CD4-positive, alpha-beta T cell (primary cell): Measurements from ENCODE around the gene DACT3. TPM values are rescaled to one million over a fixed set of nuclear protein-coding genes. Genes with fewer than 3 reads are reported as not detected.
A peak's percentile ranks its signal among the peaks of the same experiment; 100 is the strongest.

Experiments used
- ATAC-seq: fragments of 200-7000 bp; cut with Tn5 transposase; one replicate; pipeline ENCODE4 v1.10.0; 2022; ENCODE audit warnings: mild to moderate bottlenecking; ENCODE audit not compliant: poor library complexity
- CTCF ChIA-PET: fragments of 350-600 bp; sonication (Branson Sonifier 250); formaldehyde crosslinking; loops from one replicate; lab custom pipeline; 2021; ENCODE audit warnings: antibody characterized with exemption, inconsistent platforms; lab: Charles Lee
- POLR2A ChIA-PET: fragments of 350-600 bp; sonication (Branson Sonifier 250); formaldehyde crosslinking; loops from one replicate; lab custom pipeline; 2021; ENCODE audit warnings: antibody characterized with exemption, inconsistent platforms; lab: Charles Lee
- DNase-seq, 14 experiments: peaks; one replicate each; pipeline ENCODE4 v3.0.0-alpha.2; 2013 to 2020; ENCODE audit warnings: mixed read lengths in 2 of 14
- H3K27ac ChIP-seq, 2 donors: one replicate each; pipeline versions ENCODE4 v1.5.1 to v1.7.0; 2013; ENCODE audit warnings: low read length in 2 of 2, low read depth in 1 of 2, mild to moderate bottlenecking in 1 of 2
- H3K27me3 ChIP-seq, 2 experiments: 1 replicate in 1 of 2; 2 replicates in 1 of 2; pipeline versions ENCODE4 v1.6.1 to v1.7.0; 2013; ENCODE audit warnings: low read length in 2 of 2, control low read depth in 1 of 2, mild to moderate bottlenecking in 1 of 2, moderate library complexity in 1 of 2; ENCODE audit not compliant: insufficient read depth in 2 of 2, control insufficient read depth in 1 of 2
- H3K36me3 ChIP-seq: one replicate; pipeline ENCODE4 v1.6.1; 2013; ENCODE audit warnings: low read length, control low read depth; ENCODE audit not compliant: insufficient read depth
- H3K4me1 ChIP-seq: one replicate; pipeline ENCODE4 v1.6.1; 2013; ENCODE audit warnings: low read length, control low read depth; ENCODE audit not compliant: insufficient read depth
- H3K4me3 ChIP-seq: one replicate; pipeline ENCODE4 v1.5.1; 2013; ENCODE audit warnings: mild to moderate bottlenecking, low read length, moderate library complexity
- H3K9me3 ChIP-seq, 2 experiments: 1 replicate in 1 of 2; 2 replicates in 1 of 2; pipeline versions ENCODE4 v1.6.1 to v1.7.0; 2013; ENCODE audit warnings: low read length in 2 of 2, mild to moderate bottlenecking in 2 of 2, control low read depth in 1 of 2, moderate library complexity in 1 of 2; ENCODE audit not compliant: control insufficient read depth in 1 of 2, insufficient read depth in 1 of 2
- H3K27ac Mint-ChIP-seq: one replicate; pipeline ENCODE4 v1.8.0; 2020; ENCODE audit warnings: mixed read lengths
- H3K27me3 Mint-ChIP-seq: one replicate; pipeline ENCODE4 v1.8.0; 2021; ENCODE audit warnings: mixed read lengths
- H3K36me3 Mint-ChIP-seq: one replicate; pipeline ENCODE4 v1.8.0; 2021; ENCODE audit warnings: low read depth, mixed read lengths
- H3K4me1 Mint-ChIP-seq: one replicate; pipeline ENCODE4 v1.8.0; 2021; ENCODE audit warnings: low read depth, mixed read lengths
- H3K4me3 Mint-ChIP-seq: one replicate; pipeline ENCODE4 v1.8.0; 2020; ENCODE audit warnings: mild to moderate bottlenecking, mixed read lengths
- H3K9me3 Mint-ChIP-seq: one replicate; pipeline ENCODE4 v1.8.0; 2020; ENCODE audit warnings: mixed read lengths
- CTCF ChIP-seq: fragments of 200-600 bp; IDR thresholded peaks from one replicate; pipeline ENCODE4 v1.8.0; 2022; ENCODE audit warnings: antibody characterized with exemption, mild to moderate bottlenecking
- intact Hi-C, 2 experiments: fragments of 100-400 bp; cut with DNase I in 1 of 2; cut with micrococcal nuclease in 1 of 2; formaldehyde crosslinking; loops; one replicate each; pipeline versions ENCODE4 v1.15.1 to v1.9.0; 2023 to 2025; cut with DNase I, micrococcal nuclease
- total RNA-seq, 174 experiments: library from RNA in 2 of 174; stranded (reverse) in 2 of 174; gene quantifications; one replicate each; pipeline ENCODE4 v1.2.3 and lab custom pipeline; 2021 to 2026

DACT3 gene
- total RNA-seq, 2 experiments from 2014 or later, result 0.11 TPM

- Mint-ChIP-seq H3K27ac (no peak overlapping the region), H3K27me3 (no peaks in the 10 kb centered on the region), H3K9me3 (no peaks in the 10 kb centered on the region), H3K4me1 (peaks cover 4% of the 10 kb centered on the region), H3K36me3 (peaks cover 96% of the 10 kb centered on the region), H3K4me3 (no peak overlapping the region)
- Histone ChIP-seq H3K4me3 (no peak overlapping the region), H3K27me3 (no peaks in the 10 kb centered on the region), H3K9me3 (no peaks in the 10 kb centered on the region), H3K36me3 (peaks cover 98% of the 10 kb centered on the region), H3K27ac (peak overlapping the region in 1 of 2 donors; percentile 0), H3K4me1 (no peaks in the 10 kb centered on the region)
- TF ChIP-seq CTCF, result no peak
- POLR2A ChIA-PET, result no interaction called here
- intact Hi-C loops, result no loop called here
- ATAC-seq, result no peak
- no peak for DNase-seq
- CTCF ChIA-PET, result no interaction called here
These were observed 32.8 kb upstream of the DACT3 start for GRCh38 chr19:46693760-46694159.

GRCh38 chr19:46692918-46693722 lies 32.1 kb upstream of the DACT3 start:
- ATAC-seq, result no peak
- H3K27me3 ChIP-seq, result no peaks in the 10 kb centered on the region
- Mint-ChIP-seq H3K4me3 (no peak overlapping the region), H3K9me3 (no peaks in the 10 kb centered on the region), H3K4me1 (peaks cover 4% of the 10 kb centered on the region), H3K27me3 (no peaks in the 10 kb centered on the region), H3K36me3 (peaks cover 92% of the 10 kb centered on the region), H3K27ac (peak overlapping the region; percentile 42)
- TF ChIP-seq CTCF, result no peak
- POLR2A ChIA-PET, result interaction anchor here (1.1 kb wide), 1 partner anchor 21 kb away, joined by 3 read pairs; no protein-coding TSS in a partner anchor
- intact Hi-C loops, result no loop called here
- peaks cover 97% of the 10 kb centered on the region for H3K36me3 ChIP-seq
- CTCF ChIA-PET, result interaction anchor here (0.6 kb wide), 1 partner anchor 75 kb away, joined by 3 read pairs; no protein-coding TSS in a partner anchor
- DNase-seq, result no peak
- H3K9me3 ChIP-seq, result no peaks in the 10 kb centered on the region
- H3K4me1 ChIP-seq, result no peaks in the 10 kb centered on the region
- H3K4me3 ChIP-seq, result no peak overlapping the region
- H3K27ac ChIP-seq, result no peak overlapping the region

- peak overlapping the region; percentile 42 for H3K27ac Mint-ChIP-seq
- peak overlapping the region in 1 of 2 donors; percentile 29 for H3K27ac ChIP-seq
These were observed 31.0 kb upstream of the DACT3 start for GRCh38 chr19:46691948-46692347.

More at GRCh38 chr19:46691948-46692347, 31.0 kb upstream of the DACT3 start:
- Mint-ChIP-seq H3K9me3 (no peaks in the 10 kb centered on the region), H3K27me3 (no peaks in the 10 kb centered on the region), H3K4me1 (peaks cover 4% of the 10 kb centered on the region), H3K36me3 (peaks cover 92% of the 10 kb centered on the region), H3K4me3 (no peak overlapping the region)
- no peaks in the 10 kb centered on the region for H3K9me3 ChIP-seq
- intact Hi-C loops, result no loop called here
- H3K4me1 ChIP-seq, result no peaks in the 10 kb centered on the region
- ATAC-seq (no peak), DNase-seq (no peak)
- H3K36me3 ChIP-seq, result peaks cover 96% of the 10 kb centered on the region
- no peaks in the 10 kb centered on the region for H3K27me3 ChIP-seq
- no peak overlapping the region for H3K4me3 ChIP-seq
- no peak for TF ChIP-seq CTCF
- CTCF ChIA-PET, result no interaction called here
- POLR2A ChIA-PET, result interaction anchor here (1.7 kb wide), 1 partner anchor 31 kb away, joined by 6 read pairs; the partner anchor contains the start of gene DACT3
